ENCODE data around the gene BBS9.

DNA sequence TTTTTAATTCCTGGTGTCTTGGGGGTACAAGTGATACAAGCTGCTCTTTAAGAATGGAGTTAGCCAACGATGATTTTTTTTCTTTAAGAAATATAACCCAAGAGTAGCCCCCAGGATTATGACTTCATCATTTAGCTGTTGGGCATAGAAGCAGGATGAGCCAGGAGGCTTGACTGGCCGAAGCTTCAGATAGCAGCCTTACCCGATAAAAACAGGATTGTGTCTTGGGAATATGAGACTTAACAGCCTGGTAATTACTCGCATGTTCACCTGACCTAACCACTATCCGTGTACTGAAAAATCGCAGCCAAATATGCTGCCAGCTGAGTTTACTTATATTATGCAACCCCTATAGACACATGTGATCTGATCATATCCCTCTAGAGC is 430.0 kb downstream of the BBS9 start:
- TF ChIP-seq POLR2A (IDR thresholded peaks at IDR 0.05) (no peak), CTCF (IDR thresholded peaks at IDR 0.05) (no peak)

All from testis (tissue), 2 donors.